Measurements from ENCODE around the gene NBPF3. TPM values are rescaled to one million over a fixed set of nuclear protein-coding genes. Genes with fewer than 3 reads are reported as not detected.
"Not testable (repeated sequence)": the region's sequence is repeated elsewhere in the genome, so short reads cannot be mapped to it uniquely, and the experiment has no call there.

NBPF3 gene, protein sequence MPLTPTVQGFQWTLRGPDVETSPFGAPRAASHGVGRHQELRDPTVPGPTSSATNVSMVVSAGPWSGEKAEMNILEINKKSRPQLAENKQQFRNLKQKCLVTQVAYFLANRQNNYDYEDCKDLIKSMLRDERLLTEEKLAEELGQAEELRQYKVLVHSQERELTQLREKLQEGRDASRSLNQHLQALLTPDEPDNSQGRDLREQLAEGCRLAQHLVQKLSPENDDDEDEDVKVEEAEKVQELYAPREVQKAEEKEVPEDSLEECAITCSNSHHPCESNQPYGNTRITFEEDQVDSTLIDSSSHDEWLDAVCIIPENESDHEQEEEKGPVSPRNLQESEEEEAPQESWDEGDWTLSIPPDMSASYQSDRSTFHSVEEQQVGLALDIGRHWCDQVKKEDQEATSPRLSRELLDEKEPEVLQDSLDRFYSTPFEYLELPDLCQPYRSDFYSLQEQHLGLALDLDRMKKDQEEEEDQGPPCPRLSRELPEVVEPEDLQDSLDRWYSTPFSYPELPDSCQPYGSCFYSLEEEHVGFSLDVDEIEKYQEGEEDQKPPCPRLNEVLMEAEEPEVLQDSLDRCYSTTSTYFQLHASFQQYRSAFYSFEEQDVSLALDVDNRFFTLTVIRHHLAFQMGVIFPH
- 10 to 100 TPM in 1 of 2 donors, 1 to 10 TPM in 1; 6.4 to 10.1 TPM for total RNA-seq

DNA sequence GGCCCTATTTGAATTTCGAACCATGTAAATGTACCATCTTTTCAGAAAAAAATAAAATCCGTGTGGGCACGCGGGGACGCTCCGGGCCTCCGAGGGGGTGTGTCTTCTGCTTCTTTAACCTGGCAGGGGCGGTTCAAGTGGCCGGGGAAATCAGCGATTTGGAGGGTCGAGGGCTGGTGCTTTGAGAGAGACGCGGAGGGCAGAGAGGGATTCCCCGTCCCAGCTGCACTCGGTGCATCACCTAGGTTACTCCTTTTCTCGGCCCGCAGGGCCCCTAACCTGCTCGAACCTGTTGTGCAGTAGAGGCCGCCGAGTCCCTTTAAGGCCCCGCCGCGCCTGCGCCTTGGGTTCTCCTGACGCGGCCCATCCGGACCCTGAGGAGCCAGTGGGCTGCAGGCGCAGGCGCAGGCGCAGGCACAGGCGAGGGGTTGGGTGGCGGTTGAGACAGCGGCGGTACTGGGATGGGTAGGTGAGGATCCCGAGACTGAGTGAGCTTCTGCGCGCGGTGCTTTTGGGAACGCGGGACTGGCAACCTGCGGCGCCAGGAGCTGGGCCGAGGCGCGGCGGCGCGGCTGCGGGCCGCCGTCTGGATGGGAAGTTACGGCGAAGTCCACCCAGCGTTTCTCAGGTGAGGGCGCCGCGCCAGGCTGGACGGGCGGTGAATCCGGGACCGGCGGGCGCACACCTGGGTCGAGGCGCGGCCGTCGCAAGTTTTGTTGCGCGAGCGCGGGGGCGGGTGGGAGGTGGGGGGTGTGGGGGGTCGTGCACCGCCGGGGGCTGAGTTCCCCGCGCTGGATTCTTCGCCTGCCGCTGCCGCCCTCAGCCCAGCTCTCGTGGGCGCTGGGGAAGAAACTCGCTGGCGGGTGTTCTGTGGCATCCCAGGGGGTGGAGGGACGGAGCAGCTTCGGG lies at the start of gene NBPF3:
Gene NBPF3, plus strand, starts transcription at position 417 of the 909 bp plus-strand sequence. CDS start 4,950 bp downstream, outside the sequence.
- DNase-seq (ENCODE audit: low spot score in 2 of 2) = peak; percentile 93
- H3K27ac Mint-ChIP-seq = peak within 1 kb of the TSS; percentile 81 to 84
- peaks cover 0 to 4% of the 10 kb centered on the region in 2 donors for H3K36me3 Mint-ChIP-seq
- no peaks in the 10 kb centered on the region for H3K9me3 Mint-ChIP-seq
- ATAC-seq = peak; percentile 98 to 99

DNA sequence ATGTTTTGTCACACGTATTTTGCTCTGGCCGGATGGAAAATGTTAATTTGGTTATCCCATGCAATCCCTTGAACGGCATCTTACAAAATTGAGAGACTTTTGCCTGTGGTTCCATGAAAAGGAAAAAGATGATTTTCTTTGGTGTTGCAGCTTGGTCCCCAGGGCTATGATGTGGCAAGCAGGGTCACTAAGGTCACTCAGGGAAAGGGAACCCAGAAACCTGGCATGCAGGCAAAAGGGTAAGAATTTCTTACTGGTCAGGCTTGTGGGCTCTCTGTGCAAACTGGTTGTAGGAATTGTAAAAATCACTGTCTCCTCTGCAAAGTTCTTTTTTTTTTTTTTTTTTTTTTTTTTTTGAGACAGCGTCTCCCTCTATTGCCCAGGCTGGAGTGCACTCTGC lies 48.4 kb upstream of the NBPF3 start:
- ATAC-seq (no peak), DNase-seq (ENCODE audit: low spot score in 2 of 2) (no peak)
- Mint-ChIP-seq H3K36me3 (no peaks in the 10 kb centered on the region), H3K9me3 (no peaks in the 10 kb centered on the region), H3K27ac (no peak overlapping the region)

DNA sequence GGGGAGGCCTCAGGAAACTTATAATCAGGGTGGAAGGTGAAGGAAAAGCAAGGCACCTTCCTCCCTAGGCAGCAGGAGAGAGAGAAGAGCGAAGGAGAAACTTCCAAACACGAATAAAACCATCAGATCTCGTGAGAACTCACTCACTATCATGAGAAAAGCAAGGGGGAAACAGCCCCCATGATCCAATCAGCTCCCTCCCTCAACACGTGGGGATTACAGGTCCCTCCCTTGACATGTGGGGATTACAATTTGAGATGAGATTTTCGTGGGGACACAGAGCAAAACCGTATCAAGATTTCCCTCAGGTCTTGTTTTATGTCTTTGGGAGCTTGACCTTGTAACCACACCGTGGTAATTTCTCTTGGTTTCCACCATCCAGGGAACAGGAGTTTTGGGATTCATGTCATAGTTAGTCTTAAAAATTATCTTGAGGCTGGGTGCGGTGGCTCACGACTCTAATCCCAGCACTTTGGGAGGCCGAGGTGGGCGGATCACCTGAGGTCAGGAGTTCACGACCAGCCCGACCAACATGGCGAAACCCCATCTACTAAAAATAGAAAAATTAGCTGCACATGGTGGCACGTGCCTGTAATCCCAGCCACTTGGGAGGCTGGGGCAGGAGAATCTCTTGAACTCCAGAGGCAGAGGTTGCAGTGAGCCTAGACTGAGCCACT lies 47.2 kb upstream of the NBPF3 start:
- Mint-ChIP-seq H3K9me3 (no peaks in the 10 kb centered on the region), H3K27ac (peak overlapping the region in 1 of 2 donors; percentile 26), H3K36me3 (no peaks in the 10 kb centered on the region)
- ATAC-seq (no peak), DNase-seq (ENCODE audit: low spot score in 2 of 2) (no peak)

DNA sequence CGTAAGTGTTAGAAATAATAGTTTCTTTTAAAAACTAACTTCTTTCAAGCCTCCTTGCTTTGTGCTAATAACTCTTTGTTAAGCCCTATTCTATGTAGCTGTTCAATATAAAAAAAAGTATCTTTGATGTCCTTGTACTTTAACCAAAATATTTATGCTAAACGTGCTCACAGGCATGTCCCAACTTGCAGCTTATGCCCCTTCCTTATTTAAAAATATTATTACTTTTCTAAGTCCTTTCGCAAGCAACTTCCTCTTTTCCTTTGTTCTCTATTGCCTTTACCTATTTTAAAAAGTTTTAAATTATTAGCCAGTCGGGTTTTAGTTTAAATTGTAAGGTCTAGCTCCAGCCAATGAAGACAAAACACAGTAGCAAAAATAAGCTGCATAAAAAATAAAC lies 43.4 kb upstream of the NBPF3 start:
- ATAC-seq = no peak
- H3K9me3 Mint-ChIP-seq = no peaks in the 10 kb centered on the region

DNA sequence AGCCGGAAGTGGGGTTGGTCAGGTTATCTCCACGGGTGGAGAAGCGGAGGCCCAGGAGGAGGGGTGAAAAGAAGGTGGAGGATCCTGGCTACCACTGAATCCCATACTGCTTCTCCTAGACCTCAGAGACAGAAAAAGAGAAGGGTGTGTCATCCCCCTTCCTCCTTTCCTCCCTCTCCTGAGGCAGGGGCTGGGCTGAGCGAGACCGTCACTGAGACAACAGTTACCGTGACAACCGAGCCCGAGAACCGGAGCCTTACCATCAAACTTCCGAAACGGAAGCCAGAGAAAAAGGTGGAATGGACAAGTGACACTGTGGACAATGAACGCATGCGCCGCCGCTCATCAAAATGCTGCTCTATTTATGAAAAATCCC lies 42.1 kb upstream of the NBPF3 start:
- no peaks in the 10 kb centered on the region for H3K9me3 Mint-ChIP-seq
- DNase-seq (ENCODE audit: low spot score in 2 of 2) (no peak), ATAC-seq (peak; percentile 63 to 96)
- H3K27ac Mint-ChIP-seq = peak overlapping the region; percentile 44 to 81
- H3K36me3 Mint-ChIP-seq = no peaks in the 10 kb centered on the region

More for the DNA sequence above, 43.4 kb upstream of the NBPF3 start:
- Mint-ChIP-seq H3K36me3 (no peaks in the 10 kb centered on the region), H3K27ac (no peak overlapping the region)
- no peak for DNase-seq (ENCODE audit: low spot score in 2 of 2)

DNA sequence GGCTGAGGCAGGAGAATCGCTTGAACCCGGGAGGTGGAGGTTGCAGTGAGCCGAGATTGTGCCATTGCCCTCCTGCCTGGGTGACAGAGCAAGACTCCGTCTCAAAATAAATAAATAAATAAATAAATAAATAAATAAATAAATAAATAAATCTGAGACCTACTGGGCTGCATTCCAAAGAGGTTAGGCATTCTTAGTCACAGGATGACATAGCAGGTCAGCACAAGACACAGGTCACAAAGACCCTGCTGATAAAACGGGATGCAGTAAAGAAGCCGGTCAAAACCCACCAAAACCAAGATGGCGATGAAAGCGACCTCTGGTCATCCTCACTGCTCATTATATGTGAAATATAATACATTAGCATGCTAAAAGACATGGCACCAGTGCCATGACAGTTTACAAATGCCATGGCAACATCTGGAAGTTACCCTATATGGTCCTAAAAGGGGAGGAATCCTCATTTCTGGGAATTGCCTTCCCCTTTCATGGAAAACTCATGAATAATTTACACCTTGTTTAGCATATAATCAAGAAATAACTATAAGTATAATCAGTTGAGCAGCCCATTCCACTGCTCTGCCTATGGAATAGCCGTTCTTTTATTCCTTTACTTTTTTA lies 38.1 kb upstream of the NBPF3 start:
- not testable (repeated sequence) for DNase-seq (ENCODE audit: low spot score in 2 of 2); H3K27ac Mint-ChIP-seq; H3K9me3 Mint-ChIP-seq; H3K36me3 Mint-ChIP-seq; ATAC-seq

DNA sequence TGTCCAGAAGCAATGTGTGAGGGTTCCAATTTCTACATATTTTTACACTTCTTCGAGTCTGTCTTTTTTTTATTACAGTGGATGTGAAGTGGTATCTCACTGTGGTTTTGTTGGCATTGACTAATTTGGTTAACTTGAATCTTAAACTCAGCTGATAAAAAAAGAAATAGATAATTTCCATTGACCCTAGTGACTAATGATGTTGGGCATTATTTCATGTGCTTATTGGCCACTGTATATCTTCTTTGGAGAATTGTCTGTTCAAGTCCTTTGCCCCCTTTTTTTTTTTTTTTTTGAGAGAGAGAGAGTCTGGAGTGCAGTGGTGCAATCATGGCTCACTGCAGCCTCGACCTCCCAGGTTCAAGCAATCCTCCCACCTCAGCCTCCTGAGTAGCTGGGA lies 33.3 kb upstream of the NBPF3 start:
- no peak overlapping the region for H3K27ac Mint-ChIP-seq
- ATAC-seq (no peak), DNase-seq (ENCODE audit: low spot score in 2 of 2) (no peak)
- H3K36me3 Mint-ChIP-seq = no peaks in the 10 kb centered on the region
- H3K9me3 Mint-ChIP-seq = no peaks in the 10 kb centered on the region

DNA sequence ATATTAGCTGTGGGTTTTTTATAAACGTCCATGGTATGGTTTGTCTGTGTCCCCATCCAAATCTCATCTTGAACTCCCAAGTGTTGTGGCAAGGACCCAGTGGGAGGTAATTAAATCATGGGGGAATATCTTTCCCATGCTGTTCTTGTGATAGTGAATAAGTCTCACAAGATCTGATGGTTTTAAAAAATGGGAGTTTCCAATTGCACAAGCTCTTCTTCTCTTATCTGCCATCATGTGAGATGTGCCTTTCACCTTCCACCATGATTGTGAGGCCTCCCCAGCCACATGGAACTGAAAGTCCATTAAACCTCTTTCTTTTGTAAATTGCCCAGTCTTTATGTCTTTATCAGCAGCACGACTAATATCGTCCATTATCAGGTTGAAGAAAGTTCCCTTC lies 30.0 kb upstream of the NBPF3 start:
- ATAC-seq; H3K36me3 Mint-ChIP-seq; DNase-seq (ENCODE audit: low spot score in 2 of 2); H3K27ac Mint-ChIP-seq; H3K9me3 Mint-ChIP-seq: not testable (repeated sequence)

DNA sequence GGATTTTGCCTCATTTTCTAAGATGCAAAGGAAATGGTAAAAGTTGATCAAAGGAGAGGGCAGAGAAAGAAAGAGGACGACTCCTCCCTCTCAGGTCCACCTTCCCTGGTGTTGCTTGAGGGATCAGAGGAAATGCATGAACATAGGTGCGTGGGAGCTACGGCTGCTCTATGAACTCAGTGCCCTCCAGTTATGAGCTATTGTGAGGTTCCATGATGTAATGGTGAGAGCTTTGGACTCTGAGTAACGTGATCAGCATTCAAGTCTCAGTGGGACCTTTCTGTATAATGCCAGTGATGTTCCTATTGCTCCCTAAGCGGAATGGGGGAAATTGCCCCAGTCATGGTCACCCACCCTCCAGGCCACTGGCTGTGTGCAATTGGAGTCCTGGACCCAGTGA lies 25.9 kb upstream of the NBPF3 start:
- ATAC-seq (no peak), DNase-seq (ENCODE audit: low spot score in 2 of 2) (no peak)
- Mint-ChIP-seq H3K27ac (no peak overlapping the region), H3K9me3 (no peaks in the 10 kb centered on the region), H3K36me3 (no peaks in the 10 kb centered on the region)

DNA sequence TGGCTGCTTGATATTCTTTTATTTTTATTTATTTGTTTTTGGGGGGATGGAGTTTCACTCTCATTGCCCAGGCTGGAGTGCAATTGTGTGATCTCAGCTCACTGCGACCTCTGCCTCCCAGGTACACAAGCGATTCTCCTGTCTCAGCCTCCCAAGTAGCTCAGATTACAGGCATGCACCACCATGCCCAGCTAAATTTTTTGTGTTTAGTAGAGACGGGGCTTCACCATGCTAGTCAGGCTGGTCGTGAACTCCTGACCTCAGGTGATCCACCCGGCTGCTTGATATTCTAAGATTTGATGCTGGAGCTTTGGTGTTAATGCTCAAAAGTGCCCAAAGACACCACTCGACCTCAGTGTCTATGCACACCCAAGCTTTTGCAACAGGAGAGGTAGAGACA lies 19.6 kb upstream of the NBPF3 start:
- H3K27ac Mint-ChIP-seq; ATAC-seq; DNase-seq (ENCODE audit: low spot score in 2 of 2); H3K9me3 Mint-ChIP-seq; H3K36me3 Mint-ChIP-seq: not testable (repeated sequence)

DNA sequence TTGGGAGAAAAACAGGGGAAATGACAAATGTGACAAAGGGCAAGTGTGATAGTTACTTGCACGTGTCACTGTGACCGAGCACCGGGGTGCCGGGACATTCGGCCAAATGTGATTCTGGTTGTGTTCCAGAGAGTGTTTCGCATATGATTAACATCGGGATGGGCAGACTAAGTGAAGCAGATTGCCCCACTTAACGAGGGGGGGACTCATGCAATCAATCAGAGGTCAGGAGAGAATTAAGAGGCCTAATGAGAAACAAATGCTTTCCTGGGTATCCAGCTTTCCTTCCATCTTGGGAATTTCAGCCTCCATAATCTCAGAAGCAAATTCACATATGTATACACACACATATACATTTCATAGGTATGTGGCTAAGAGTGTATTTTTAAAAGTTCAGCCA lies 18.6 kb upstream of the NBPF3 start:
- not testable (repeated sequence) for DNase-seq (ENCODE audit: low spot score in 2 of 2); H3K27ac Mint-ChIP-seq; H3K36me3 Mint-ChIP-seq; ATAC-seq; H3K9me3 Mint-ChIP-seq

DNA sequence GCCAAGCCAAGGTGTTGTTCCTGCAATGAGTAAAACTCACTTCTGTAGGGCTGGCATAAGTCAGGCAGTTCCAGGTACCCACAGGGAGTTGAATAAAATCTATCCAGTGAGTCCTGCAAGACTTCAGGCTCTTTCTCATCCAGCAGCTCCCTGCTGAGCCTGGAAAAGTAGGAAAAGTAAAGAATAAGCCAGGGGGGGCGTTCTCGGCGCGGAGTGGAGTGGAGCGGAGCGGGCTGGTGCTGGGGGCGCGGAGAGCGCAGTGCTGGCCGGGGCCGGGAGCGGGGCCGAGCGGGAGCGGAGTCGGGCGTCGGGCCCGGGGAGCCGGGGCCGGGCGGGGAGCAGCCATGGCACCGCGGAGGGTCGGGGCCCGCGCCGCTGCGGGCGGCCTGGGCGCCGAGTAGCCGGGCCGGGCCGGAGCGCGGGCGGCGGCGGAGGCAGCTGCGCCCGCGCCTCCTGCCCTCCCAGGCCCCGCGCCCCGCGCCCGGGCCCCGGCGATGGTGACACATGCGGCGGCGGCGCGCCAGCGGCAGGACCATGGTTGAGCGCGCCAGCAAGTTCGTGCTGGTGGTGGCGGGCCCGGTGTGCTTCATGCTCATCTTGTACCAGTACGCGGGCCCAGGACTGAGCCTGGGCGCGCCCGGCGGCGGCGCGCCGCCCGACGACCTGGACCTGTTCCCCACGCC lies 12.0 kb upstream of the NBPF3 start:
- H3K27ac Mint-ChIP-seq; H3K9me3 Mint-ChIP-seq; DNase-seq (ENCODE audit: low spot score in 2 of 2); H3K36me3 Mint-ChIP-seq: not testable (repeated sequence)
- peak; percentile 37 to 58 for ATAC-seq

DNA sequence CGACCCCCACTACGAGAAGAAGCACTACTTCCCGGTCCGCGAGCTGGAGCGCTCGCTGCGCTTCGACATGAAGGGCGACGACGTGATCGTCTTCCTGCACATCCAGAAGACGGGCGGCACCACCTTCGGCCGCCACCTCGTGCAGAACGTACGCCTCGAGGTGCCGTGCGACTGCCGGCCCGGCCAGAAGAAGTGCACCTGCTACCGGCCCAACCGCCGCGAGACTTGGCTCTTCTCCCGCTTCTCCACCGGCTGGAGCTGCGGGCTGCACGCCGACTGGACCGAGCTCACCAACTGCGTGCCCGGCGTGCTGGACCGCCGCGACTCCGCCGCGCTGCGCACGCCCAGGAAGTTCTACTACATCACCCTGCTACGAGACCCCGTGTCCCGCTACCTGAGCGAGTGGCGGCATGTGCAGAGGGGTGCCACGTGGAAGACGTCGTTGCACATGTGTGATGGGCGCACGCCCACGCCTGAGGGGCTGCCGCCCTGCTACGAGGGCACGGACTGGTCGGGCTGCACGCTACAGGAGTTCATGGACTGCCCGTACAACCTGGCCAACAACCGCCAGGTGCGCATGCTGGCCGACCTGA lies 11.4 kb upstream of the NBPF3 start:
- peak; percentile 43 to 69 for ATAC-seq
- H3K9me3 Mint-ChIP-seq; H3K27ac Mint-ChIP-seq; H3K36me3 Mint-ChIP-seq; DNase-seq (ENCODE audit: low spot score in 2 of 2): not testable (repeated sequence)

DNA sequence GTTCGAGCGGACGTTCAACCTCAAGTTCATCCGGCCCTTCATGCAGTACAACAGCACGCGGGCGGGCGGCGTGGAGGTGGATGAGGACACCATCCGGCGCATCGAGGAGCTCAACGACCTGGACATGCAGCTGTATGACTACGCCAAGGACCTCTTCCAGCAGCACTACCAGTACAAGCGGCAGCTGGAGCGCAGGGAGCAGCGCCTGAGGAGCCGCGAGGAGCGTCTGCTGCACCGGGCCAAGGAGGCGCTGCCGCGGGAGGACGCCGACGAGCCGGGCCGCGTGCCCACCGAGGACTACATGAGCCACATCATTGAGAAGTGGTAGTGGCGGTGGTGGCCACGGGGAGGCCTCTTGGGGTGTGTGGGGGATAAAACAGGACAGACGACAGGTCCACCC lies 10.7 kb upstream of the NBPF3 start:
- ATAC-seq; H3K27ac Mint-ChIP-seq; DNase-seq (ENCODE audit: low spot score in 2 of 2); H3K36me3 Mint-ChIP-seq; H3K9me3 Mint-ChIP-seq: not testable (repeated sequence)

DNA sequence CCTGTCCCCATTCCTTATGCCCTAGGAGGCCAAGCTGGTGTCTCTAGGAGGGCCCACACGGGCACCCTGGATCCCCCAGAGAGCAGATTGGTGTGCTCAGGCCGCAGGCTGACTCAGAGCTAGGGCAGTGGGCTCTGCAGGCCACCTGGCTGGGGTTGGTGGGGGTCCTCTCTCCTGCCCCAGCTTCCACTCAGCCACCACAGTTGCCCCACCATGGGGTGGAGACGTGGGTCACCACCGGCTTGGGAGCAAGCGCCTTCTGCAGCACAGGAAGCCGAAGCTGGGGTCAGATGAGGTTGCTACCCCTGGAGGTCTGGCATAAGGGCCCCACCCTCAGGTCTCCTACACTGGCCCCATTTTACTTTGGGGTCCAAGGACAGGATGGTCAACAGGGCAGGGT lies 9.1 kb upstream of the NBPF3 start:
- H3K27ac Mint-ChIP-seq; DNase-seq (ENCODE audit: low spot score in 2 of 2); H3K36me3 Mint-ChIP-seq; ATAC-seq; H3K9me3 Mint-ChIP-seq: not testable (repeated sequence)

All from activated naive CD4-positive, alpha-beta T cell treated with anti-CD3 and anti-CD28 coated beads, Interleukin-2, amount 50 U/mL, for 72 hours (primary cell).